Calu3 (cell line): ENCODE results near the gene SLC35F6. TPM values are rescaled to one million over a fixed set of nuclear protein-coding genes. Genes with fewer than 3 reads are reported as not detected.

Source experiments
- BruUV-seq: library from RNA; stranded (reverse); fragments of 400-500 nt; replicated peaks from 2 replicates; lab custom pipeline; 2021; lab: Mats Ljungman, UMichigan
- CTCF ChIA-PET: fragments of 300-600 bp; sonication (Branson Sonifier 250); formaldehyde crosslinking; loops from one replicate; lab custom pipeline; 2022; ENCODE audit warnings: antibody characterized with exemption; lab: Charles Lee
- DNase-seq: peaks from one replicate; pipeline ENCODE4 v3.0.0; 2022
- H3K27ac Mint-ChIP-seq: one replicate; pipeline ENCODE4 v1.8.0; 2022; ENCODE audit warnings: mixed read lengths; ENCODE audit not compliant: unreplicated experiment
- H3K27me3 Mint-ChIP-seq: one replicate; pipeline ENCODE4 v1.8.0; 2022; ENCODE audit warnings: mixed read lengths; ENCODE audit not compliant: unreplicated experiment
- H3K36me3 Mint-ChIP-seq: one replicate; pipeline ENCODE4 v1.8.0; 2022; ENCODE audit warnings: mild to moderate bottlenecking, moderate library complexity, mixed read lengths; ENCODE audit not compliant: insufficient read depth, unreplicated experiment
- H3K4me1 Mint-ChIP-seq: one replicate; pipeline ENCODE4 v1.8.0; 2022; ENCODE audit warnings: mild to moderate bottlenecking, low read depth, mixed read lengths; ENCODE audit not compliant: unreplicated experiment
- H3K4me3 Mint-ChIP-seq: one replicate; pipeline ENCODE4 v1.8.0; 2022; ENCODE audit warnings: mild to moderate bottlenecking, low read depth, moderate library complexity, mixed read lengths; ENCODE audit not compliant: unreplicated experiment
- H3K9me3 Mint-ChIP-seq: one replicate; pipeline ENCODE4 v1.8.0; 2022; ENCODE audit warnings: low read depth, mixed read lengths; ENCODE audit not compliant: unreplicated experiment
- intact Hi-C: fragments of 100-400 bp; cut with micrococcal nuclease; formaldehyde crosslinking; loops from one replicate; pipeline ENCODE4 v1.10.0; 2022; ENCODE audit not compliant: unreplicated experiment
- total RNA-seq: library from RNA; stranded (reverse); gene quantifications from 2 replicates; pipeline ENCODE4 v1.2.3, GENCODE V29; 2022
- TF ChIP-seq, protein P1 (sequence below): fragments of 200-600 bp; IDR thresholded peaks from one replicate; pipeline ENCODE4 v1.8.0; 2022; ENCODE audit warnings: antibody characterized with exemption; ENCODE audit not compliant: unreplicated experiment

The SLC35F6 gene
- total RNA-seq, 1 experiment from 2014 or later: 36.9 TPM

DNA sequence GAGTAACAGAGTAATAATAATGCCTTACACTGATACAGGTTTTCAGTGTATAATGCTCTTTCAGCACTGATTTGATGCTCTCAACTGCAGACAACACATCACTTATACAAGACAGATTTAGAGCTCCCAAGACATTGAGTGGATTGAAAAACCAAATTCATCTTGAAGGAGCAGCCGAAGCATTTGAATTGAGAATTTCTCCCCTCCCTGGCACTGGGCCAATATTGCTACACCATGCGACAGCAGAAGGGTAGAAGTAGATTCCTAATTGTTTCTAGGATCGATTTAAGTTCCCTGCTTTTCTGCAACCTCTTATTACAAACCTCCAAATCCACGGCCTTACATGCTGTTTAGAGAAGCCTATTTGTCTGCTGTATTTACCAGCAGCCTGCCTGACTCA, 37.2 kb downstream of the SLC35F6 start:
- TF ChIP-seq, protein P1, sequence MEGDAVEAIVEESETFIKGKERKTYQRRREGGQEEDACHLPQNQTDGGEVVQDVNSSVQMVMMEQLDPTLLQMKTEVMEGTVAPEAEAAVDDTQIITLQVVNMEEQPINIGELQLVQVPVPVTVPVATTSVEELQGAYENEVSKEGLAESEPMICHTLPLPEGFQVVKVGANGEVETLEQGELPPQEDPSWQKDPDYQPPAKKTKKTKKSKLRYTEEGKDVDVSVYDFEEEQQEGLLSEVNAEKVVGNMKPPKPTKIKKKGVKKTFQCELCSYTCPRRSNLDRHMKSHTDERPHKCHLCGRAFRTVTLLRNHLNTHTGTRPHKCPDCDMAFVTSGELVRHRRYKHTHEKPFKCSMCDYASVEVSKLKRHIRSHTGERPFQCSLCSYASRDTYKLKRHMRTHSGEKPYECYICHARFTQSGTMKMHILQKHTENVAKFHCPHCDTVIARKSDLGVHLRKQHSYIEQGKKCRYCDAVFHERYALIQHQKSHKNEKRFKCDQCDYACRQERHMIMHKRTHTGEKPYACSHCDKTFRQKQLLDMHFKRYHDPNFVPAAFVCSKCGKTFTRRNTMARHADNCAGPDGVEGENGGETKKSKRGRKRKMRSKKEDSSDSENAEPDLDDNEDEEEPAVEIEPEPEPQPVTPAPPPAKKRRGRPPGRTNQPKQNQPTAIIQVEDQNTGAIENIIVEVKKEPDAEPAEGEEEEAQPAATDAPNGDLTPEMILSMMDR: no peak
- CTCF ChIA-PET: interaction anchor here (0.7 kb wide), 3 partner anchors 14 to 216 kb away, joined by 3 to 7 read pairs (median 6); no protein-coding TSS in a partner anchor
- Mint-ChIP-seq H3K4me3 (no peak overlapping the region), H3K36me3 (peaks cover 16% of the 10 kb centered on the region), H3K9me3 (no peaks in the 10 kb centered on the region), H3K27ac (no peak overlapping the region), H3K27me3 (no peaks in the 10 kb centered on the region), H3K4me1 (no peaks in the 10 kb centered on the region)
- DNase-seq: no peak
- BruUV-seq: no TSS peak
- intact Hi-C loops: no loop called here

DNA sequence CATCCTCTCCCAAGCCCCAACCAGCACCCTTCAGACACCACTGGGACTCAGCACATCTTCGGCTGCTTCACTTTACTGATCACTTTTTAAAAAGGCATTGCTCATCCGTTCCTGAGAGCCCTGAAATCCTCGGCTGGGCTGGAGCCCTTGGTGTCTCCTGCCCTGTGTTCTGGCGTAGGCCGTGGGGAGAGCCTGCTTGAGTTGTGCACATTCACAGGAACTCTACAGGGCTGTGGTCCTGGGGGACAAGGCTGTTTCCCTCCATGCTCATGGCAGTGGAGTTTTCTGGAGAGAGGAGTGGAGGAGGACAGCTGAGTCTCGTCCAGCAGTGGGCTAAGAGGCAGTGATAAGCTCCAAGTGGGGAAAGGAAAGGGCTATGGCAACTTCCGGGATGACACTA, 37.7 kb downstream of the SLC35F6 start:
- no peak for DNase-seq
- TF ChIP-seq, protein P1: no peak
- Mint-ChIP-seq H3K4me3 (no peak overlapping the region), H3K36me3 (peaks cover 13% of the 10 kb centered on the region), H3K27ac (no peak overlapping the region), H3K9me3 (no peaks in the 10 kb centered on the region), H3K4me1 (no peaks in the 10 kb centered on the region), H3K27me3 (no peaks in the 10 kb centered on the region)
- intact Hi-C loops: no loop called here
- CTCF ChIA-PET: interaction anchor here (0.7 kb wide), 3 partner anchors 15 to 215 kb away, joined by 3 to 7 read pairs (median 6); no protein-coding TSS in a partner anchor
- BruUV-seq: no TSS peak

DNA sequence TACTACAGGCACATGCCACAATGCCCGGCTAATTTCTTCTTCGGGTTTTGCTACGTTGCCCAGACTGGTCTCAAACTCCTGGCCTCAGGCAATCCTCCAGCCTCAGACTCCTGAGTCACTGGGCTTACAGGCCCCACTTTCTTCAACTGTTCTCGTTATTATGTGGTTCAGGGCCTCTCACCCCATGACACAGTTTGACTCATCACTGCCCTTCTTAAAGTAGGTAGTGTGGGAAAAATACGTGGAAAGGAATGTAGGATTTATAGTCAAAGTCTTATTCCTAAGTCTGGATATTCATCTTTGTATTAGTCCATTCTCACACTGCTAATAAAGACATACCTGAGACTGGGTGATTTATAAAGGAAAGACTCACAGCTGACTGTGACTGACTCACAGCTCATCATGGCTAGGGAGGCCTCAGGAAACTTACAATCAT, 41.2 kb downstream of the SLC35F6 start:
- TF ChIP-seq, protein P1: no peak
- H3K36me3 Mint-ChIP-seq: peaks cover 3% of the 10 kb centered on the region
- H3K4me3 Mint-ChIP-seq: no peak overlapping the region
- CTCF ChIA-PET: no interaction called here
- no TSS peak for BruUV-seq
- H3K4me1 Mint-ChIP-seq: no peaks in the 10 kb centered on the region
- DNase-seq: no peak
- H3K9me3 Mint-ChIP-seq: no peaks in the 10 kb centered on the region
- intact Hi-C loops: no loop called here
- H3K27me3 Mint-ChIP-seq: peaks cover 11% of the 10 kb centered on the region
- H3K27ac Mint-ChIP-seq: no peak overlapping the region

DNA sequence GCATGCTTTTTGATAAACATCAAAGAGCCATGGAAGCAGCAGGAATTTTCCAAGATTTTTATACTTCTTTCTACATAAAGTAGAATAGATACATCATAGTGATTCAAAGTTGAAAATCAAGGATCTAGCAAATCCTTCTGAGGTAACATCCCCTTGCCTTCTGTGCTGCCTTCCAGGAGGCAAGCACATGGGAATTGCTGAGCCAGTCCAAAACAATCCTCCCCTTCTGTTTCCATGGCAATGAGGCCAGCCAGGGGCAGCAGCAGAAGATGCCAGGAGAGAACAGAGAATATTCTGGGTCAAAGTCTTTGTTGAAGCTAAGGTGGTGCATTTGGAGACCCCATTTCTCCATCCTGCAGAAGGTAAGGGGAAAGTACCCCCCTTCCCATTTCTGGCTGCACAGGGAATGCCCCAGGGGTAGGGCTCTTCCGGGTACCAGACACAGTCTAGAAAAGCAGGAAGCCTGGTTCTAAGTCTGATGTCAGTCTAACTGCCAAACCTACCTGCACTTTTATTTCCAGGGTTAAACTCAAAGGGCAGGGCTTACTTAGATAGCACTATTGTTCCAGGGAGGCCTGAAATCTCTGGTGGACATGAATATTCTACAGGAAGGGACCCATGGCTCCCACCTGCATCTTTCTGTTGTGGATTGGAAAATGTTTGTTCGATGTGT, 43.8 kb downstream of the SLC35F6 start:
- peaks cover 38% of the 10 kb centered on the region for H3K27me3 Mint-ChIP-seq
- CTCF ChIA-PET: no interaction called here
- H3K9me3 Mint-ChIP-seq: no peaks in the 10 kb centered on the region
- no peak overlapping the region for H3K4me3 Mint-ChIP-seq
- no peaks in the 10 kb centered on the region for H3K36me3 Mint-ChIP-seq
- BruUV-seq: no TSS peak
- DNase-seq: no peak
- TF ChIP-seq, protein P1: no peak
- no peak overlapping the region for H3K27ac Mint-ChIP-seq
- intact Hi-C loops: no loop called here
- H3K4me1 Mint-ChIP-seq: no peaks in the 10 kb centered on the region
